GM12873 (cell line): ENCODE results near the gene CHAC1.

ENCODE experiments used
- CTCF ChIP-seq: IDR thresholded peaks from 2 replicates; pipeline ENCODE4 v1.5.1; 2012; ENCODE audit warnings: low read depth, mild to moderate bottlenecking, moderate library complexity, low read length, control low read depth; ENCODE audit not compliant: insufficient read depth; ENCODE audit errors: missing control alignments

Gene CHAC1

GRCh38 chr15:40978141-40978540 is 24.9 kb downstream of the CHAC1 start:
- no peak for TF ChIP-seq CTCF

GRCh38 chr15:40978562-40978961 is 25.3 kb downstream of the CHAC1 start:
- TF ChIP-seq CTCF, result no peak

- TF ChIP-seq CTCF, result no peak
These were observed 27.9 kb downstream of the CHAC1 start for GRCh38 chr15:40981186-40981585.

GRCh38 chr15:40982855-40983254 is 29.6 kb downstream of the CHAC1 start:
- no peak for TF ChIP-seq CTCF

GRCh38 chr15:40984406-40984805 is 31.1 kb downstream of the CHAC1 start:
- no peak for TF ChIP-seq CTCF

GRCh38 chr15:40984964-40985363 is 31.7 kb downstream of the CHAC1 start:
- TF ChIP-seq CTCF, result no peak

GRCh38 chr15:40985541-40986330 is 32.5 kb downstream of the CHAC1 start:
- TF ChIP-seq CTCF, result no peak
